Psoas muscle (tissue), 8 donors: ENCODE measurements around the gene ZEB2. TPM values are rescaled to one million over a fixed set of nuclear protein-coding genes. Genes with fewer than 3 reads are reported as not detected.

Experiments used
- ATAC-seq, 4 donors: fragments of 200-7000 bp; cut with Tn5 transposase; one replicate each; pipeline ENCODE4 v1.9.1; 2020; ENCODE audit warnings: moderate library complexity in 3 of 4, mild to moderate bottlenecking in 2 of 4
- DNase-seq, 2 donors: peaks; one replicate each; pipeline ENCODE4 v3.0.0-alpha.2; 2020
- H3K27ac ChIP-seq: fragments of 200-600 bp; one replicate; pipeline ENCODE4 v1.8.0; 2022
- H3K27me3 ChIP-seq, 3 donors: fragments of 200-600 bp in 1 of 3; one replicate each; pipeline versions ENCODE4 v1.6.1 to v1.8.0; 2013 to 2022; ENCODE audit warnings: low read length in 2 of 3, mild to moderate bottlenecking in 2 of 3, moderate library complexity in 1 of 3; ENCODE audit not compliant: insufficient read depth in 3 of 3
- H3K36me3 ChIP-seq, 2 donors: fragments of 200-600 bp in 1 of 2; one replicate each; pipeline versions ENCODE4 v1.6.1 to v1.8.0; 2013 to 2022; ENCODE audit warnings: low read depth in 1 of 2, mild to moderate bottlenecking in 1 of 2, moderate library complexity in 1 of 2; ENCODE audit not compliant: insufficient read depth in 1 of 2
- H3K4me1 ChIP-seq: fragments of 200-600 bp; one replicate; pipeline ENCODE4 v1.8.0; 2022
- H3K4me3 ChIP-seq: fragments of 200-600 bp; one replicate; pipeline ENCODE4 v1.8.0; 2022; ENCODE audit warnings: mild to moderate bottlenecking
- H3K9me3 ChIP-seq: fragments of 200-600 bp; one replicate; pipeline ENCODE4 v1.8.0; 2022
- WGBS, 3 donors: extraction: QIAGEN DNeasy Blood & Tissue Kit; methylation state at CpG; one replicate each; pipeline versions ENCODE4 v1.1.6 to v1.1.7; 2013; 5-methylcytosine and 5-hydroxymethylcytosine counted together
- intact Hi-C, 2 donors: fragments of 100-400 bp; cut with DNase I; formaldehyde crosslinking; loops; one replicate each; pipeline versions ENCODE4 v1.11.0 to v1.14.2; 2022
- polyA plus RNA-seq, 3 donors: library from polyadenylated mRNA; stranded (reverse); fragments of 200-250 nt; gene quantifications; one replicate each; pipeline ENCODE4 v1.2.3, GENCODE V29; 2013
- total RNA-seq, 4 donors: library from RNA; stranded (reverse); fragmentation: NEBNext Ultra II Directional in 2 of 4; extraction: Animal tissue kit (Norgen Biotek cat#: 25700) in 2 of 4; gene quantifications; one replicate each; pipeline versions ENCODE4 v1.2.1 to v1.2.4, GENCODE V29; 2021 to 2023
- TF ChIP-seq, protein P1 (sequence below): fragments of 200-600 bp; IDR thresholded peaks from one replicate; pipeline ENCODE4 v1.8.0; 2022; ENCODE audit warnings: antibody characterized with exemption
- donor health status: healthy with polysubstance abuse.
- donor health status: DM: no; HTN: no; CAD: no; lungs with moderate emphysema.
- donor health status: Bipolar disorder and iron deficiency.
- donor health status: healthy.
- donor health status: DM: yes; HTN: yes; CAD: no.
- donor health status: DM: no; HTN: no; CAD: no.
- donor health status: DM: no; HTN: no; CAD: no.
- donor health status: DM: yes; HTN: yes; CAD: no.

Gene ZEB2
- total and polyA plus RNA-seq, 7 donors = 11.6 to 48.7 (median 23.3) TPM

DNA sequence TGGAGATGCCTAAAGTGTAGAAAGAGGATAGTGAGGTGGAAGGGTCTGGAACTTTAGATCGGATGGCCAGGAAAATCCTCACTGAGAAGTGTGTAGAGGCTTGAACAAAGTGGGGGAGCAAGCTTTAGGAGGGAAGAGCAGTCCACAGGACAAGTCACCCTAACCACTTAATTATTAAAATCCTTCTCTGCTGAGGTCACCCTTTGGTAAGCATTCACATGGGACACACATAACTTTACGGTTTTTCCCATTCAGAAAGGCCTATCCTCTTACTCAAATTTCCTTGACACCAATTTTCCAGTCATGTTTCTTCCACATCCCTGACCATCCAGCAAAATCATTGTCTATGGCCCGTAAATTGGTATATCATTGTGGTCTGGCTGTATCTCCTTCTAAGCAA is 31.0 kb upstream of the ZEB2 start:
- no peaks in the 10 kb centered on the region for H3K9me3 ChIP-seq
- H3K27me3 ChIP-seq = no peaks in the 10 kb centered on the region
- no peak for ATAC-seq
- H3K4me1 ChIP-seq = no peaks in the 10 kb centered on the region
- H3K4me3 ChIP-seq = no peak overlapping the region
- WGBS, 3 donors = 75 to 83% (median 80%) methylated on average over 3 of the region's 3 CpGs
- intact Hi-C loops = no loop called here
- TF ChIP-seq, protein P1, sequence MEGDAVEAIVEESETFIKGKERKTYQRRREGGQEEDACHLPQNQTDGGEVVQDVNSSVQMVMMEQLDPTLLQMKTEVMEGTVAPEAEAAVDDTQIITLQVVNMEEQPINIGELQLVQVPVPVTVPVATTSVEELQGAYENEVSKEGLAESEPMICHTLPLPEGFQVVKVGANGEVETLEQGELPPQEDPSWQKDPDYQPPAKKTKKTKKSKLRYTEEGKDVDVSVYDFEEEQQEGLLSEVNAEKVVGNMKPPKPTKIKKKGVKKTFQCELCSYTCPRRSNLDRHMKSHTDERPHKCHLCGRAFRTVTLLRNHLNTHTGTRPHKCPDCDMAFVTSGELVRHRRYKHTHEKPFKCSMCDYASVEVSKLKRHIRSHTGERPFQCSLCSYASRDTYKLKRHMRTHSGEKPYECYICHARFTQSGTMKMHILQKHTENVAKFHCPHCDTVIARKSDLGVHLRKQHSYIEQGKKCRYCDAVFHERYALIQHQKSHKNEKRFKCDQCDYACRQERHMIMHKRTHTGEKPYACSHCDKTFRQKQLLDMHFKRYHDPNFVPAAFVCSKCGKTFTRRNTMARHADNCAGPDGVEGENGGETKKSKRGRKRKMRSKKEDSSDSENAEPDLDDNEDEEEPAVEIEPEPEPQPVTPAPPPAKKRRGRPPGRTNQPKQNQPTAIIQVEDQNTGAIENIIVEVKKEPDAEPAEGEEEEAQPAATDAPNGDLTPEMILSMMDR = no peak
- no peak for DNase-seq
- no peak overlapping the region for H3K27ac ChIP-seq
- no peaks in the 10 kb centered on the region for H3K36me3 ChIP-seq

DNA sequence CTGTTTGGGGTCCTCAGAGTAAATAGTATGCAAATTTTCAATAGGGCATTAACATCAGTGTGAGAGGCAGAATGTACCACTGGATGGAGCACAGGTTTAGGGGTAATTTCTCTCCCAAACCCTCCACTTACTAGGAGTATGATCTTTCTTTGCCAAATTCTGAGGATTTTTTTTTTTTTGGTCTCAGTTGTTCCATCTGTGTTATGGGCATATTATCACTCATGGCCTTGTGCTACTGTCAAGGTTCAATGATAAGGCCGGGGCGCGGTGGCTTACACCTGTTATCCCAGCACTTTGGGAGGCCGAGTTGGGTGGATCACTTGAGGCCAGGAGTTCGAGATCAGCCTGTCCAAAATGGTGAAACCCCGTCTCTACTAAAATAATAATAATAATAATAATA is 30.2 kb upstream of the ZEB2 start:
- Histone ChIP-seq H3K9me3 (no peaks in the 10 kb centered on the region), H3K36me3 (no peaks in the 10 kb centered on the region), H3K27me3 (no peaks in the 10 kb centered on the region), H3K4me1 (no peaks in the 10 kb centered on the region), H3K27ac (no peak overlapping the region), H3K4me3 (no peak overlapping the region)
- TF ChIP-seq, protein P1 = no peak
- ATAC-seq (no peak), DNase-seq (no peak)
- WGBS, 3 donors = 96 to 99% (median 97%) methylated on average over 6 of the region's 6 CpGs
- intact Hi-C loops = no loop called here

- no peaks in the 10 kb centered on the region for H3K4me1 ChIP-seq
- ATAC-seq (no peak), DNase-seq (no peak)
- TF ChIP-seq, protein P1 = no peak
- no peak overlapping the region for H3K27ac ChIP-seq
- H3K36me3 ChIP-seq = no peaks in the 10 kb centered on the region
- H3K27me3 ChIP-seq = no peaks in the 10 kb centered on the region
- H3K4me3 ChIP-seq = no peak overlapping the region
- intact Hi-C loops = no loop called here
- no peaks in the 10 kb centered on the region for H3K9me3 ChIP-seq
Observed at GRCh38 chr2:144548532-144549191, 28.7 kb upstream of the ZEB2 start.

GRCh38 chr2:144548088-144548487 is 28.2 kb upstream of the ZEB2 start:
- H3K4me1 ChIP-seq = no peaks in the 10 kb centered on the region
- intact Hi-C loops = no loop called here
- DNase-seq = no peak
- TF ChIP-seq, protein P1 = no peak
- 37 to 53% (median 53%) methylated on average over 1 of the region's 1 CpG for WGBS, 3 donors
- no peak for ATAC-seq
- H3K27me3 ChIP-seq = no peaks in the 10 kb centered on the region
- H3K4me3 ChIP-seq = no peak overlapping the region
- no peaks in the 10 kb centered on the region for H3K36me3 ChIP-seq
- H3K27ac ChIP-seq = no peak overlapping the region
- no peaks in the 10 kb centered on the region for H3K9me3 ChIP-seq

GRCh38 chr2:144547494-144547893 is 27.6 kb upstream of the ZEB2 start:
- no peaks in the 10 kb centered on the region for H3K4me1 ChIP-seq
- intact Hi-C loops = no loop called here
- H3K36me3 ChIP-seq = no peaks in the 10 kb centered on the region

More at GRCh38 chr2:144547494-144547893, 27.6 kb upstream of the ZEB2 start:
- Histone ChIP-seq H3K27ac (no peak overlapping the region), H3K27me3 (no peaks in the 10 kb centered on the region), H3K4me3 (no peak overlapping the region), H3K9me3 (no peaks in the 10 kb centered on the region)
- no peak for DNase-seq
- no peak for ATAC-seq
- TF ChIP-seq, protein P1 = no peak
- WGBS, 3 donors = 58 to 74% (median 58%) methylated on average over 6 of the region's 6 CpGs
